ENCODE data around the gene METTL16. TPM values are rescaled to one million over a fixed set of nuclear protein-coding genes. Genes with fewer than 3 reads are reported as not detected.

The METTL16 gene
- total and polyA plus RNA-seq, 2 of the 8 experiments (the other 6 are each of a cell fraction or from before 2014, with no cell fraction given), result 22.8 to 59.4 TPM

DNA sequence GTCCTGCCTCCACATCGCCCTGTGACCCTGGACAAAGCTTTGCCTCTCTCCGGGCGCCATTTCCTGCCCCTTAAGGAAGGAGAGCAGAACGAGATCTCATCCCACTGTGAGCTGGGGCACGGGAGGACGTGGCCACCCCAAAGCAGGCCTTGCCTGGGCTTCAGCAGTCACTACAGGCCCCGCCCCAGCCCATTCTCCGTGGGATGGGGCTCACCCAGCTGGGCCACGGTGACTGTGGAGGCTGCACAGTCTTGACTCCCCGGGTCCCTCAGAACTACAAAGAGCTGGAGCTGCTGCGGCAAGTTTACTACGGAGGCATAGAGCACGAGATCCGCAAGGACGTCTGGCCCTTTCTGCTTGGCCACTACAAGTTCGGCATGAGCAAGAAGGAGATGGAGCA lies 139.0 kb downstream of the METTL16 start:
- H2BK12ac ChIP-seq (ENCODE audit: low read depth, low read length), result no peak overlapping the region
- H3K23me2 ChIP-seq (ENCODE audit: low read depth, low read length), result no peaks in the 10 kb centered on the region
- no peak overlapping the region for H2BK5ac ChIP-seq (ENCODE audit: low read depth, low read length)
- H3K4ac ChIP-seq (replicated peaks; ENCODE audit: insufficient read length, low read depth, low read length), result no peak overlapping the region
- H2AFZ ChIP-seq (ENCODE audit: low read length), result no peak overlapping the region
- no peak overlapping the region for H4K8ac ChIP-seq (ENCODE audit: extremely low read depth, insufficient read depth, low read length)
- H3K79me1 ChIP-seq (ENCODE audit: low read depth, low read length), result no peaks in the 10 kb centered on the region
- H2BK15ac ChIP-seq (ENCODE audit: low read length), result no peak overlapping the region
- H3K18ac ChIP-seq (ENCODE audit: extremely low read depth, low read length), result no peak overlapping the region
- H2BK120ac ChIP-seq (replicated peaks; ENCODE audit: low read depth, low read length), result no peak overlapping the region
- H2AK5ac ChIP-seq (ENCODE audit: low read depth, low read length), result no peak overlapping the region
- H4K91ac ChIP-seq (replicated peaks; ENCODE audit: insufficient read length, low read length), result no peak overlapping the region
- H3K36me3 ChIP-seq (ENCODE audit: control insufficient read depth in 2 of 4, insufficient read depth in 4 of 4, low read length in 3 of 4), result peaks cover 2 to 13% (median 8%) of the 10 kb centered on the region in 4 experiments; a peak in 5 of 8 replicates
- H3K14ac ChIP-seq (ENCODE audit: insufficient read length), result no peak overlapping the region
- peaks cover 0 to 12% (median 5%) of the 10 kb centered on the region in 4 experiments; a peak in 3 of 7 replicates for H3K4me1 ChIP-seq (replicated peaks in 1 of 4; ENCODE audit: control insufficient read depth in 3 of 4, insufficient read depth in 4 of 4, low read length in 3 of 4)
- no peak overlapping the region for H4K5ac ChIP-seq (ENCODE audit: insufficient read length, low read depth, low read length)
- H2BK20ac ChIP-seq (ENCODE audit: low read length), result no peak overlapping the region
- H3K9me3 ChIP-seq (ENCODE audit: insufficient read depth in 2 of 2, low read depth in 1 of 2, low read length in 1 of 2), result no peaks in the 10 kb centered on the region
- no peak overlapping the region; the same call in 1 of the 2 replicates for H3K27ac ChIP-seq (ENCODE audit: low read depth, low read length)
- DNase-seq (ENCODE audit: low read depth in 1 of 2, low spot score in 2 of 2), result no peak
- H3K27me3 ChIP-seq (replicated peaks in 1 of 4; ENCODE audit: control insufficient read depth in 3 of 4, extremely low read depth in 1 of 4, insufficient read depth in 3 of 4, low read length in 3 of 4), result no peaks in the 10 kb centered on the region
- H3K23ac ChIP-seq (ENCODE audit: insufficient read length), result no peak overlapping the region
- FAIRE-seq, result no peak
- H4K20me1 ChIP-seq (replicated peaks in 1 of 2; ENCODE audit: control insufficient read depth in 1 of 2, insufficient read depth in 2 of 2, low read length in 2 of 2), result peaks cover 2 to 3% of the 10 kb centered on the region in 2 experiments
- WGBS, 2 experiments (ENCODE audit: extremely low coverage in 1 of 2, insufficient coverage in 1 of 2, insufficient read length in 1 of 2, insufficient replicate concordance in 2 of 2, low coverage in 1 of 2, low lambda C conversion rate in 2 of 2, missing lambda C conversion rate in 1 of 2), result 92% methylated on average over 16 of the region's 16 CpGs; no CpG with 5 or more reads in 1 of the 2 experiments
- H3K56ac ChIP-seq (replicated peaks; ENCODE audit: insufficient read length, low read depth, low read length), result no peak overlapping the region
- no peak overlapping the region for H3K9ac ChIP-seq (replicated peaks in 1 of 4; ENCODE audit: extremely low read depth in 1 of 4, low read depth in 3 of 4, low read length in 3 of 4)
- ChIA-PET POLR2A (ENCODE audit: partially characterized antibody) (interaction anchor here (0.5 to 2.3 kb wide), 3 partner anchors 9 to 281 kb away, joined by 3 to 12 read pairs (median 3); no protein-coding TSS in a partner anchor), CTCF (ENCODE audit: partially characterized antibody) (interaction anchor here (1.0 to 13.4 kb wide), 5 partner anchors 11 to 43 kb away, joined by 3 to 209 read pairs (median 6); no protein-coding TSS in a partner anchor)
- no peaks in the 10 kb centered on the region for H3K79me2 ChIP-seq (ENCODE audit: control insufficient read depth in 1 of 2, insufficient read depth in 2 of 2, low read length in 2 of 2)
- no peak overlapping the region for H3K4me3 ChIP-seq (ENCODE audit: extremely low read depth in 1 of 4, insufficient read depth in 2 of 4, low read depth in 3 of 4, low read length in 4 of 4)
- H3K4me2 ChIP-seq (ENCODE audit: insufficient read depth in 1 of 2, low read depth in 2 of 2, low read length in 2 of 2), result no peak overlapping the region
- TF ChIP-seq ASH2L (IDR thresholded peaks at IDR 0.05; ENCODE audit: low read length) (no peak), JUN (IDR thresholded peaks at IDR 0.05; ENCODE audit: low read depth, low read length) (no peak), HDAC6 (IDR thresholded peaks at IDR 0.05; ENCODE audit: low read depth, low read length) (no peak), TEAD4 (IDR thresholded peaks at IDR 0.05; ENCODE audit: low read depth, low read length) (no peak), HDAC2 (IDR thresholded peaks at IDR 0.05; ENCODE audit: borderline replicate concordance in 1 of 2, low read depth in 2 of 2, low read length in 2 of 2) (no peak), SIN3A (conservative IDR thresholded peaks at IDR 0.05 in 1 of 2, IDR thresholded peaks at IDR 0.05 in 1 of 2; ENCODE audit: low read depth in 1 of 2, low read length in 2 of 2) (no peak), NRF1 (IDR thresholded peaks at IDR 0.05; ENCODE audit: low read depth, low read length) (no peak), POU5F1 (IDR thresholded peaks at IDR 0.05; ENCODE audit: low read depth, low read length) (no peak)
- TF ChIP-seq, protein P1, sequence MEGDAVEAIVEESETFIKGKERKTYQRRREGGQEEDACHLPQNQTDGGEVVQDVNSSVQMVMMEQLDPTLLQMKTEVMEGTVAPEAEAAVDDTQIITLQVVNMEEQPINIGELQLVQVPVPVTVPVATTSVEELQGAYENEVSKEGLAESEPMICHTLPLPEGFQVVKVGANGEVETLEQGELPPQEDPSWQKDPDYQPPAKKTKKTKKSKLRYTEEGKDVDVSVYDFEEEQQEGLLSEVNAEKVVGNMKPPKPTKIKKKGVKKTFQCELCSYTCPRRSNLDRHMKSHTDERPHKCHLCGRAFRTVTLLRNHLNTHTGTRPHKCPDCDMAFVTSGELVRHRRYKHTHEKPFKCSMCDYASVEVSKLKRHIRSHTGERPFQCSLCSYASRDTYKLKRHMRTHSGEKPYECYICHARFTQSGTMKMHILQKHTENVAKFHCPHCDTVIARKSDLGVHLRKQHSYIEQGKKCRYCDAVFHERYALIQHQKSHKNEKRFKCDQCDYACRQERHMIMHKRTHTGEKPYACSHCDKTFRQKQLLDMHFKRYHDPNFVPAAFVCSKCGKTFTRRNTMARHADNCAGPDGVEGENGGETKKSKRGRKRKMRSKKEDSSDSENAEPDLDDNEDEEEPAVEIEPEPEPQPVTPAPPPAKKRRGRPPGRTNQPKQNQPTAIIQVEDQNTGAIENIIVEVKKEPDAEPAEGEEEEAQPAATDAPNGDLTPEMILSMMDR (IDR thresholded peaks at IDR 0.05; ENCODE audit: control extremely low read depth in 1 of 3, insufficient read depth in 1 of 3, low read depth in 1 of 3, low read length in 3 of 3), result no peak
- TF ChIP-seq, protein P2, sequence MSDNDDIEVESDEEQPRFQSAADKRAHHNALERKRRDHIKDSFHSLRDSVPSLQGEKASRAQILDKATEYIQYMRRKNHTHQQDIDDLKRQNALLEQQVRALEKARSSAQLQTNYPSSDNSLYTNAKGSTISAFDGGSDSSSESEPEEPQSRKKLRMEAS (IDR thresholded peaks at IDR 0.05), result no peak
